ENCODE results near the gene AATF. TPM values are rescaled to one million over a fixed set of nuclear protein-coding genes. Genes with fewer than 3 reads are reported as not detected.
A peak's percentile ranks its signal among the peaks of the same experiment; 100 is the strongest.

The AATF gene
- total RNA-seq, 1 experiment from 2014 or later = 61.0 TPM

GRCh38 chr17:36950027-36950426 lies 1.3 kb downstream of the AATF start:
- peaks cover 45% of the 10 kb centered on the region for H3K27me3 Mint-ChIP-seq (ENCODE audit: low read depth)
- peaks cover 38% of the 10 kb centered on the region for H3K4me1 Mint-ChIP-seq

GRCh38 chr17:36951084-36951789 lies 2.5 kb downstream of the AATF start:
- Mint-ChIP-seq H3K27me3 (ENCODE audit: low read depth) (peaks cover 33% of the 10 kb centered on the region), H3K27ac (no peak overlapping the region), H3K9me3 (no peaks in the 10 kb centered on the region), H3K36me3 (peaks cover 35% of the 10 kb centered on the region), H3K4me3 (no peak overlapping the region), H3K4me1 (peaks cover 31% of the 10 kb centered on the region)
- POLR2A ChIA-PET = no interaction called here
- no peak for DNase-seq (ENCODE audit: low spot score)
- CTCF ChIA-PET = no interaction called here
- ATAC-seq = no peak
- TF ChIP-seq, protein P1, sequence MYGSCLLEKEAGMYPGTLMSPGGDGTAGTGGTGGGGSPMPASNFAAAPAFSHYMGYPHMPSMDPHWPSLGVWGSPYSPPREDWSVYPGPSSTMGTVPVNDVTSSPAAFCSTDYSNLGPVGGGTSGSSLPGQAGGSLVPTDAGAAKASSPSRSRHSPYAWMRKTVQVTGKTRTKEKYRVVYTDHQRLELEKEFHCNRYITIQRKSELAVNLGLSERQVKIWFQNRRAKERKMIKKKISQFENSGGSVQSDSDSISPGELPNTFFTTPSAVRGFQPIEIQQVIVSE (CRISPR knock-in tag; IDR thresholded peaks at IDR 0.05; ENCODE audit: borderline replicate concordance) = no peak
- TF ChIP-seq NFATC4 (CRISPR knock-in tag; IDR thresholded peaks at IDR 0.05) (no peak), NFE2L1 (CRISPR knock-in tag; IDR thresholded peaks at IDR 0.05) (no peak), ZNF532 (CRISPR knock-in tag; IDR thresholded peaks at IDR 0.05; ENCODE audit: borderline replicate concordance) (no peak), ZBTB21 (CRISPR knock-in tag; IDR thresholded peaks at IDR 0.05; ENCODE audit: borderline replicate concordance) (no peak), GTF2I (CRISPR knock-in tag; conservative IDR thresholded peaks at IDR 0.05) (no peak), E2F1 (CRISPR knock-in tag; IDR thresholded peaks at IDR 0.05) (no peak), SMAD4 (CRISPR knock-in tag; IDR thresholded peaks at IDR 0.05) (no peak), CREB1 (CRISPR knock-in tag; IDR thresholded peaks at IDR 0.05) (no peak), ZNF512 (CRISPR knock-in tag; IDR thresholded peaks at IDR 0.05; ENCODE audit: borderline replicate concordance) (no peak), HMGA2 (CRISPR knock-in tag; IDR thresholded peaks at IDR 0.05) (no peak)
- TF ChIP-seq, protein P2, sequence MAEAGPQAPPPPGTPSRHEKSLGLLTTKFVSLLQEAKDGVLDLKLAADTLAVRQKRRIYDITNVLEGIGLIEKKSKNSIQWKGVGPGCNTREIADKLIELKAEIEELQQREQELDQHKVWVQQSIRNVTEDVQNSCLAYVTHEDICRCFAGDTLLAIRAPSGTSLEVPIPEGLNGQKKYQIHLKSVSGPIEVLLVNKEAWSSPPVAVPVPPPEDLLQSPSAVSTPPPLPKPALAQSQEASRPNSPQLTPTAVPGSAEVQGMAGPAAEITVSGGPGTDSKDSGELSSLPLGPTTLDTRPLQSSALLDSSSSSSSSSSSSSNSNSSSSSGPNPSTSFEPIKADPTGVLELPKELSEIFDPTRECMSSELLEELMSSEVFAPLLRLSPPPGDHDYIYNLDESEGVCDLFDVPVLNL (CRISPR knock-in tag; IDR thresholded peaks at IDR 0.05; ENCODE audit: borderline replicate concordance, low read depth) = no peak
- TF ChIP-seq, protein P3, sequence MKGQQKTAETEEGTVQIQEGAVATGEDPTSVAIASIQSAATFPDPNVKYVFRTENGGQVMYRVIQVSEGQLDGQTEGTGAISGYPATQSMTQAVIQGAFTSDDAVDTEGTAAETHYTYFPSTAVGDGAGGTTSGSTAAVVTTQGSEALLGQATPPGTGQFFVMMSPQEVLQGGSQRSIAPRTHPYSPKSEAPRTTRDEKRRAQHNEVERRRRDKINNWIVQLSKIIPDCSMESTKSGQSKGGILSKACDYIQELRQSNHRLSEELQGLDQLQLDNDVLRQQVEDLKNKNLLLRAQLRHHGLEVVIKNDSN (CRISPR knock-in tag; IDR thresholded peaks at IDR 0.05) = no peak
- TF ChIP-seq, protein P4, sequence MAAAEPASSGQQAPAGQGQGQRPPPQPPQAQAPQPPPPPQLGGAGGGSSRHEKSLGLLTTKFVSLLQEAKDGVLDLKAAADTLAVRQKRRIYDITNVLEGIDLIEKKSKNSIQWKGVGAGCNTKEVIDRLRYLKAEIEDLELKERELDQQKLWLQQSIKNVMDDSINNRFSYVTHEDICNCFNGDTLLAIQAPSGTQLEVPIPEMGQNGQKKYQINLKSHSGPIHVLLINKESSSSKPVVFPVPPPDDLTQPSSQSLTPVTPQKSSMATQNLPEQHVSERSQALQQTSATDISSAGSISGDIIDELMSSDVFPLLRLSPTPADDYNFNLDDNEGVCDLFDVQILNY (CRISPR knock-in tag; IDR thresholded peaks at IDR 0.05) = no peak
- TF ChIP-seq, protein P5, sequence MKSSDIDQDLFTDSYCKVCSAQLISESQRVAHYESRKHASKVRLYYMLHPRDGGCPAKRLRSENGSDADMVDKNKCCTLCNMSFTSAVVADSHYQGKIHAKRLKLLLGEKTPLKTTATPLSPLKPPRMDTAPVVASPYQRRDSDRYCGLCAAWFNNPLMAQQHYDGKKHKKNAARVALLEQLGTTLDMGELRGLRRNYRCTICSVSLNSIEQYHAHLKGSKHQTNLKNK (CRISPR knock-in tag; IDR thresholded peaks at IDR 0.05) = no peak

More at GRCh38 chr17:36950027-36950426, 1.3 kb downstream of the AATF start:
- CTCF ChIA-PET = interaction anchor here (0.8 to 2.2 kb wide), 4 partner anchors 9 to 349 kb away, joined by 3 to 16 read pairs (median 3); partner anchors contain the start of genes LHX1 and MRM1
- Mint-ChIP-seq H3K9me3 (no peaks in the 10 kb centered on the region), H3K27ac (no peak overlapping the region), H3K4me3 (peak overlapping the region; percentile 91), H3K36me3 (peaks cover 27% of the 10 kb centered on the region)
- POLR2A ChIA-PET = no interaction called here
- TF ChIP-seq STAT6 (CRISPR knock-in tag; conservative IDR thresholded peaks at IDR 0.05; ENCODE audit: low read depth) (no peak), HMGA2 (CRISPR knock-in tag; IDR thresholded peaks at IDR 0.05) (no peak)
- ATAC-seq (no peak), DNase-seq (ENCODE audit: low spot score) (no peak)

All from WTC11 (cell line).